ENCODE data around the gene GCAT. TPM values are rescaled to one million over a fixed set of nuclear protein-coding genes. Genes with fewer than 3 reads are reported as not detected.

GCAT gene
- total and polyA plus RNA-seq, 2 of the 4 experiments (the other 2 are of a cell fraction): 20.6 to 32.3 TPM

DNA sequence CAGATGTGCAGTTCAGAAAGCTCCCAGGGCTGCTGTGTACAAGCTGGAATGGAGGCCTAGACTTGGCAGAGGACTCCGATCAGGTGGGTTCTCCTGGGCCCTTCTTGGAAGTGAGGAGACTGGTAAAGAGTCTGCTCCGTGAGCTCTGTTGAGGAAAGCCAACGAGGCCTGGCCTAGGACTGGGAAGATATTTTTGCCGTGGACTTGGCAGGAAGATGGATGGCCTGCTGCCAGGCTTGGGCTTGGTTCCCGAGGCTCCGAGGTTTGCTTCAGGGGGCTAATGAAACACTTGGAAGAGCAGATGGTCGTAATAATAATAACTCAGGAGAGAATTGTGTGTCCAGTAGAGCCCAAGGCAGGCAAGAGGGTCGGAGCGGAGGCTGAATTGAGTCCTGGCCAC is 19.3 kb downstream of the GCAT start:
- DNase-seq (no peak), ATAC-seq (ENCODE audit: low read depth) (no peak; the same call in 1 of the 2 replicates)
- intact Hi-C loops (cut with micrococcal nuclease) (no loop called here), in situ Hi-C loops (cut with MboI; ENCODE audit: low sequenced_read_pairs) (no loop called here), dilution Hi-C loops (cut with HindIII; ENCODE audit: low sequenced_read_pairs, unreplicated experiment) (no loop called here)
- CTCF ChIA-PET: no interaction called here
- Histone ChIP-seq H3K9ac (ENCODE audit: low read depth, low read length) (no peak overlapping the region), H3K4me1 (ENCODE audit: control insufficient read depth, insufficient read depth, low read length) (no peaks in the 10 kb centered on the region), H3K27me3 (ENCODE audit: control insufficient read depth, insufficient read depth, low read length) (peaks cover 25% of the 10 kb centered on the region), H2BK120ac (ENCODE audit: low read depth, low read length) (no peak overlapping the region), H3K9me3 (ENCODE audit: control insufficient read depth, insufficient read depth, low read length) (no peaks in the 10 kb centered on the region), H3K36me3 (ENCODE audit: control insufficient read depth, insufficient read depth, low read length) (peaks cover 17% of the 10 kb centered on the region), H2BK15ac (ENCODE audit: low read depth, low read length) (no peak overlapping the region), H2AFZ (replicated peaks; ENCODE audit: low read length, poor library complexity) (no peak overlapping the region), H2AK5ac (ENCODE audit: low read depth, low read length) (no peak overlapping the region), H3K14ac (replicated peaks; ENCODE audit: low read depth, low read length) (no peak overlapping the region), H3K4me2 (ENCODE audit: low read depth, low read length) (no peak overlapping the region), H4K5ac (ENCODE audit: low read depth, low read length) (no peak overlapping the region), H2AK9ac (replicated peaks; ENCODE audit: low read depth, low read length, poor library complexity) (no peak overlapping the region), H3K23ac (ENCODE audit: low read depth, low read length) (no peak overlapping the region), H3K27ac (ENCODE audit: insufficient read depth, low read length) (no peak overlapping the region), H4K8ac (ENCODE audit: low read depth in 2 of 2, low read length in 2 of 2) (no peak overlapping the region), H2BK5ac (ENCODE audit: low read depth, low read length, poor library complexity, severe bottlenecking) (no peak overlapping the region), H3K4ac (ENCODE audit: low read depth, low read length) (no peak overlapping the region), H3K79me1 (ENCODE audit: low read depth in 1 of 2, low read length in 2 of 2) (no peaks in the 10 kb centered on the region), H4K91ac (ENCODE audit: insufficient read depth, low read depth, low read length) (no peak overlapping the region), H3K18ac (ENCODE audit: low read depth, low read length) (no peak overlapping the region), H2BK20ac (ENCODE audit: low read depth, low read length) (no peak overlapping the region), H3K4me3 (ENCODE audit: insufficient read depth, low read depth, low read length) (no peak overlapping the region), H3K56ac (ENCODE audit: extremely low read depth, insufficient read depth, low read length) (no peak overlapping the region), H4K20me1 (ENCODE audit: insufficient read depth, low read length) (no peaks in the 10 kb centered on the region), H3K9me1 (ENCODE audit: insufficient read depth, low read length) (no peaks in the 10 kb centered on the region)
- POLR2A ChIA-PET (ENCODE audit: unreplicated experiment): no interaction called here
- TF ChIP-seq FOS (IDR thresholded peaks at IDR 0.05; ENCODE audit: low read depth, low read length) (no peak), BHLHE40 (IDR thresholded peaks at IDR 0.05; ENCODE audit: low read depth, low read length) (no peak), CHD1 (IDR thresholded peaks at IDR 0.05; ENCODE audit: low read depth, low read length) (no peak), POLR2A (IDR thresholded peaks at IDR 0.05; ENCODE audit: low read depth, low read length) (no peak), SMC3 (IDR thresholded peaks at IDR 0.05; ENCODE audit: low read depth, low read length) (no peak), MXI1 (IDR thresholded peaks at IDR 0.05; ENCODE audit: borderline replicate concordance, low read depth, low read length) (no peak), MAZ (IDR thresholded peaks at IDR 0.05; ENCODE audit: borderline replicate concordance, low read depth, low read length) (no peak), NFE2L2 (IDR thresholded peaks at IDR 0.05; ENCODE audit: low read depth, low read length) (no peak), MAFK (IDR thresholded peaks at IDR 0.05; ENCODE audit: low read depth, low read length) (no peak), RAD21 (IDR thresholded peaks at IDR 0.05; ENCODE audit: low read length) (no peak), CEBPB (IDR thresholded peaks at IDR 0.05; ENCODE audit: low read depth, low read length) (no peak), RFX5 (IDR thresholded peaks at IDR 0.05; ENCODE audit: low read depth, low read length) (no peak), RCOR1 (IDR thresholded peaks at IDR 0.05; ENCODE audit: insufficient replicate concordance, low read length) (no peak)
- TF ChIP-seq, protein P1, sequence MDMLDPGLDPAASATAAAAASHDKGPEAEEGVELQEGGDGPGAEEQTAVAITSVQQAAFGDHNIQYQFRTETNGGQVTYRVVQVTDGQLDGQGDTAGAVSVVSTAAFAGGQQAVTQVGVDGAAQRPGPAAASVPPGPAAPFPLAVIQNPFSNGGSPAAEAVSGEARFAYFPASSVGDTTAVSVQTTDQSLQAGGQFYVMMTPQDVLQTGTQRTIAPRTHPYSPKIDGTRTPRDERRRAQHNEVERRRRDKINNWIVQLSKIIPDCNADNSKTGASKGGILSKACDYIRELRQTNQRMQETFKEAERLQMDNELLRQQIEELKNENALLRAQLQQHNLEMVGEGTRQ (IDR thresholded peaks at IDR 0.05; ENCODE audit: low read depth, low read length): no peak
- TF ChIP-seq, protein P2, sequence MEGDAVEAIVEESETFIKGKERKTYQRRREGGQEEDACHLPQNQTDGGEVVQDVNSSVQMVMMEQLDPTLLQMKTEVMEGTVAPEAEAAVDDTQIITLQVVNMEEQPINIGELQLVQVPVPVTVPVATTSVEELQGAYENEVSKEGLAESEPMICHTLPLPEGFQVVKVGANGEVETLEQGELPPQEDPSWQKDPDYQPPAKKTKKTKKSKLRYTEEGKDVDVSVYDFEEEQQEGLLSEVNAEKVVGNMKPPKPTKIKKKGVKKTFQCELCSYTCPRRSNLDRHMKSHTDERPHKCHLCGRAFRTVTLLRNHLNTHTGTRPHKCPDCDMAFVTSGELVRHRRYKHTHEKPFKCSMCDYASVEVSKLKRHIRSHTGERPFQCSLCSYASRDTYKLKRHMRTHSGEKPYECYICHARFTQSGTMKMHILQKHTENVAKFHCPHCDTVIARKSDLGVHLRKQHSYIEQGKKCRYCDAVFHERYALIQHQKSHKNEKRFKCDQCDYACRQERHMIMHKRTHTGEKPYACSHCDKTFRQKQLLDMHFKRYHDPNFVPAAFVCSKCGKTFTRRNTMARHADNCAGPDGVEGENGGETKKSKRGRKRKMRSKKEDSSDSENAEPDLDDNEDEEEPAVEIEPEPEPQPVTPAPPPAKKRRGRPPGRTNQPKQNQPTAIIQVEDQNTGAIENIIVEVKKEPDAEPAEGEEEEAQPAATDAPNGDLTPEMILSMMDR (conservative IDR thresholded peaks at IDR 0.05; ENCODE audit: low read depth, low read length): no peak
- TF ChIP-seq, protein P3, sequence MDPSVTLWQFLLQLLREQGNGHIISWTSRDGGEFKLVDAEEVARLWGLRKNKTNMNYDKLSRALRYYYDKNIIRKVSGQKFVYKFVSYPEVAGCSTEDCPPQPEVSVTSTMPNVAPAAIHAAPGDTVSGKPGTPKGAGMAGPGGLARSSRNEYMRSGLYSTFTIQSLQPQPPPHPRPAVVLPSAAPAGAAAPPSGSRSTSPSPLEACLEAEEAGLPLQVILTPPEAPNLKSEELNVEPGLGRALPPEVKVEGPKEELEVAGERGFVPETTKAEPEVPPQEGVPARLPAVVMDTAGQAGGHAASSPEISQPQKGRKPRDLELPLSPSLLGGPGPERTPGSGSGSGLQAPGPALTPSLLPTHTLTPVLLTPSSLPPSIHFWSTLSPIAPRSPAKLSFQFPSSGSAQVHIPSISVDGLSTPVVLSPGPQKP (IDR thresholded peaks at IDR 0.05; ENCODE audit: borderline replicate concordance, low read depth, low read length): no peak
- BruUV-seq (replicated peaks): no TSS peak
- WGBS, 2 experiments (ENCODE audit: extremely low coverage in 2 of 2, insufficient read length in 1 of 2): 64% methylated on average over 5 of the region's 9 CpGs; no CpG with 5 or more reads in 1 of the 2 experiments

Data from IMR-90 (cell line).